Breast epithelium (tissue), 4 donors: ENCODE results near the gene CAMK2A. TPM values are rescaled to one million over a fixed set of nuclear protein-coding genes. Genes with fewer than 3 reads are reported as not detected.

ENCODE experiments used
- DNase-seq, 2 donors: peaks; one replicate each; pipeline ENCODE4 v3.0.0-alpha.2; 2019; ENCODE audit warnings: low spot score in 2 of 2
- H3K27ac ChIP-seq, 2 donors: fragments of 200-600 bp; sonication (generic) in 1 of 2; one replicate each; pipeline ENCODE4 v1.5.1; 2016 to 2019; ENCODE audit warnings: mild to moderate bottlenecking in 1 of 2
- H3K27me3 ChIP-seq, 2 donors: fragments of 200-600 bp; sonication (generic) in 1 of 2; one replicate each; pipeline versions ENCODE4 v1.5.1 to v1.6.0; 2017 to 2019; ENCODE audit warnings: control low read depth in 1 of 2, mild to moderate bottlenecking in 1 of 2
- H3K36me3 ChIP-seq: fragments of 200-600 bp; one replicate; pipeline ENCODE4 v1.5.1; 2019
- H3K4me1 ChIP-seq, 2 donors: fragments of 200-600 bp; sonication (generic); one replicate each; pipeline ENCODE4 v1.5.1; 2016 to 2019; ENCODE audit warnings: control low read depth in 1 of 2
- H3K4me3 ChIP-seq, 3 donors: fragments of 200-600 bp; sonication (generic); 1 replicate in 2 of 3; 2 replicates in 1 of 3; pipeline ENCODE4 v1.5.1; 2016 to 2019; ENCODE audit warnings: mild to moderate bottlenecking in 3 of 3, moderate library complexity in 2 of 3
- H3K9me3 ChIP-seq, 2 donors: fragments of 200-600 bp; sonication (generic) in 1 of 2; one replicate each; pipeline ENCODE4 v1.5.1; 2016 to 2019; ENCODE audit warnings: control low read depth in 1 of 2
- POLR2A ChIP-seq: fragments of 450-650 bp; IDR thresholded peaks from one replicate; pipeline ENCODE4 v1.6.1; 2016; ENCODE audit warnings: antibody characterized with exemption, mild to moderate bottlenecking, moderate library complexity
- POLR2AphosphoS5 ChIP-seq, 3 donors: sonication (generic); formaldehyde crosslinking; IDR thresholded peaks; one replicate each; pipeline ENCODE4 v1.6.1; 2017; ENCODE audit warnings: antibody characterized with exemption in 3 of 3
- intact Hi-C: fragments of 100-400 bp; cut with DNase I; formaldehyde crosslinking; loops from one replicate; pipeline ENCODE4 v1.15.1; 2023; ENCODE audit warnings: low total_unique reads
- total RNA-seq, 3 donors: library from RNA; depleted of rRNA; stranded (reverse); fragments of >200 nt; gene quantifications; one replicate each; pipeline ENCODE4 v1.1.0, GENCODE V29; 2016
- TF ChIP-seq, protein P1 (sequence below), 3 donors: fragments of 450-650 bp; IDR thresholded peaks; one replicate each; pipeline ENCODE4 v1.5.1; 2016 to 2017; ENCODE audit warnings: antibody characterized with exemption in 3 of 3, mild to moderate bottlenecking in 3 of 3, moderate library complexity in 3 of 3

CAMK2A gene
- under 1 TPM in 1 of 3 donors, not detected in 2; under 0.01 TPM for total RNA-seq

- intact Hi-C loops, result no loop called here
- H3K27me3 ChIP-seq, result no peaks in the 10 kb centered on the region
- TF ChIP-seq POLR2AphosphoS5 (IDR thresholded peaks at IDR 0.05) (no peak), POLR2A (no peak)
- TF ChIP-seq, protein P1, sequence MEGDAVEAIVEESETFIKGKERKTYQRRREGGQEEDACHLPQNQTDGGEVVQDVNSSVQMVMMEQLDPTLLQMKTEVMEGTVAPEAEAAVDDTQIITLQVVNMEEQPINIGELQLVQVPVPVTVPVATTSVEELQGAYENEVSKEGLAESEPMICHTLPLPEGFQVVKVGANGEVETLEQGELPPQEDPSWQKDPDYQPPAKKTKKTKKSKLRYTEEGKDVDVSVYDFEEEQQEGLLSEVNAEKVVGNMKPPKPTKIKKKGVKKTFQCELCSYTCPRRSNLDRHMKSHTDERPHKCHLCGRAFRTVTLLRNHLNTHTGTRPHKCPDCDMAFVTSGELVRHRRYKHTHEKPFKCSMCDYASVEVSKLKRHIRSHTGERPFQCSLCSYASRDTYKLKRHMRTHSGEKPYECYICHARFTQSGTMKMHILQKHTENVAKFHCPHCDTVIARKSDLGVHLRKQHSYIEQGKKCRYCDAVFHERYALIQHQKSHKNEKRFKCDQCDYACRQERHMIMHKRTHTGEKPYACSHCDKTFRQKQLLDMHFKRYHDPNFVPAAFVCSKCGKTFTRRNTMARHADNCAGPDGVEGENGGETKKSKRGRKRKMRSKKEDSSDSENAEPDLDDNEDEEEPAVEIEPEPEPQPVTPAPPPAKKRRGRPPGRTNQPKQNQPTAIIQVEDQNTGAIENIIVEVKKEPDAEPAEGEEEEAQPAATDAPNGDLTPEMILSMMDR (IDR thresholded peaks at IDR 0.05), result no peak
- H3K4me3 ChIP-seq, result no peak within 1 kb of the TSS
- no peaks in the 10 kb centered on the region for H3K9me3 ChIP-seq
- no peak for DNase-seq
- H3K4me1 ChIP-seq, result no peaks in the 10 kb centered on the region
- H3K27ac ChIP-seq, result no peak within 1 kb of the TSS
- no peaks in the 10 kb centered on the region for H3K36me3 ChIP-seq
These were observed at the start of gene CAMK2A for GRCh38 chr5:150289551-150290390. CAMK2A (minus strand) TSS chr5:150289773; CDS start chr5:150289625, 148 bp downstream.

DNA sequence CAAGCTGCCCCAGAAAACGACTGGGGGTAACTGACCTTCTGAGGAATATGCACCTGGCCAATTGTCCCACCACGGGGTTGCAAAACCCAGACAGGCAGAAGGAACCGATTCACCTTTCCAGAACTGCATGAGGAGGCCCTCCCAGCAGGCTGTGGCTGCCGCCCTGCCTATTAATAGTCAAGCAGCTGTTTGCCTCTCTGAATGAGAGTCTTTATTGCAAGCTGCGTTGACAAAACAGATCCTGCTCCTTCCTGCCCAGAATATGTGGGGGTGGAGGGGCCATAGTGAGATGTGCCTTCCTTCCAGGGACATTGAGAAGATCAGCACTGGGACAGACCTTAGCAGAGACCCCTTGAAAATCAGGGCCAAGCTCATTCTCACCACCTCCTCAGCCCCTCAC, 49.6 kb upstream of the CAMK2A start:
- H3K4me3 ChIP-seq, result no peak overlapping the region
- H3K27me3 ChIP-seq, result no peaks in the 10 kb centered on the region
- no peaks in the 10 kb centered on the region for H3K9me3 ChIP-seq
- intact Hi-C loops, result no loop called here
- DNase-seq, result no peak
- H3K36me3 ChIP-seq, result no peaks in the 10 kb centered on the region
- H3K4me1 ChIP-seq, result no peaks in the 10 kb centered on the region
- no peak overlapping the region for H3K27ac ChIP-seq
- TF ChIP-seq, protein P1 (IDR thresholded peaks at IDR 0.05), result no peak
- TF ChIP-seq POLR2A (no peak), POLR2AphosphoS5 (IDR thresholded peaks at IDR 0.05) (no peak)

- H3K27ac ChIP-seq, result no peak overlapping the region
- H3K27me3 ChIP-seq, result no peaks in the 10 kb centered on the region
- H3K4me1 ChIP-seq, result no peaks in the 10 kb centered on the region
- intact Hi-C loops, result no loop called here
- no peak for TF ChIP-seq POLR2A
- TF ChIP-seq, protein P1 (IDR thresholded peaks at IDR 0.05), result no peak
- no peak for TF ChIP-seq POLR2AphosphoS5 (IDR thresholded peaks at IDR 0.05)
- H3K36me3 ChIP-seq, result no peaks in the 10 kb centered on the region
- no peak overlapping the region for H3K4me3 ChIP-seq
- no peaks in the 10 kb centered on the region for H3K9me3 ChIP-seq
- DNase-seq, result no peak
These were observed 49.0 kb upstream of the CAMK2A start for GRCh38 chr5:150338546-150338945.

DNA sequence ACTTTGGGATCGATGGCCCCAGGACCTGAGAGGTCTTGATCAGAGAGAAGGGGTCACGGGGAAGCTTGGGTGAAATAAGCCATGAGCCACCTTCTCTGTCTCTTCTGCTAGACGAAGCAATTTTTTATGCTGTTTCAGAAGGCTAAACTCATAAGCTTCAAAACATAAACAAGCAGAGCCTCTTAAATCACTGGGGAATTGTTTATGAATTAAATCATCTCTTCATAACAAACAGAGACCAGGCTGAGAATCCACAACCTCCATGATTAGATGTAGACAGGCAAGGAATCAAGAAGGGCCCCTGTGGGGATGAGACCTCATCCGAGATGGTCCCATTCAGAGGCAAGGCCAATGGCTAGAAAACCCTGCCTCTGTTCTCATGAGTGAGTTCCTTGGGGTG, 46.2 kb upstream of the CAMK2A start:
- H3K4me1 ChIP-seq, result no peaks in the 10 kb centered on the region
- H3K4me3 ChIP-seq, result no peak overlapping the region
- H3K36me3 ChIP-seq, result no peaks in the 10 kb centered on the region
- TF ChIP-seq POLR2AphosphoS5 (IDR thresholded peaks at IDR 0.05), result no peak
- TF ChIP-seq POLR2A, result no peak
- TF ChIP-seq, protein P1 (IDR thresholded peaks at IDR 0.05), result no peak
- intact Hi-C loops, result no loop called here
- no peak for DNase-seq
- H3K9me3 ChIP-seq, result no peaks in the 10 kb centered on the region
- no peaks in the 10 kb centered on the region for H3K27me3 ChIP-seq
- no peak overlapping the region for H3K27ac ChIP-seq

GRCh38 chr5:150333400-150333799, 43.8 kb upstream of the CAMK2A start:
- TF ChIP-seq POLR2A (no peak), POLR2AphosphoS5 (IDR thresholded peaks at IDR 0.05) (no peak)
- TF ChIP-seq, protein P1 (IDR thresholded peaks at IDR 0.05), result no peak
- Histone ChIP-seq H3K27me3 (no peaks in the 10 kb centered on the region), H3K4me3 (no peak overlapping the region), H3K4me1 (no peaks in the 10 kb centered on the region), H3K36me3 (no peaks in the 10 kb centered on the region), H3K9me3 (no peaks in the 10 kb centered on the region), H3K27ac (no peak overlapping the region)
- intact Hi-C loops, result no loop called here
- no peak for DNase-seq
